ENCODE results near the gene MCEMP1. TPM values are rescaled to one million over a fixed set of nuclear protein-coding genes. Genes with fewer than 3 reads are reported as not detected.

MCEMP1 gene
- total RNA-seq, 2 experiments from 2014 or later, result not detected

GRCh38 chr19:7658219-7658686 lies 18.6 kb upstream of the MCEMP1 start:
- Mint-ChIP-seq H3K27me3 (ENCODE audit: low read depth) (peaks cover 2% of the 10 kb centered on the region), H3K36me3 (ENCODE audit: low read depth) (no peaks in the 10 kb centered on the region), H3K4me1 (ENCODE audit: low read depth) (peaks cover 25% of the 10 kb centered on the region), H3K9me3 (ENCODE audit: insufficient read depth) (no peaks in the 10 kb centered on the region), H3K4me3 (peak overlapping the region; percentile 68), H3K27ac (peak overlapping the region; percentile 86)
- ATAC-seq (peak; percentile 94), DNase-seq (peak; percentile 77)
- CTCF ChIA-PET, result interaction anchor here (0.9 to 11.0 kb wide), 5 partner anchors 16 to 211 kb away, joined by 3 to 100 read pairs (median 4); partner anchors contain the start of gene TRAPPC5
- POLR2A ChIA-PET, result interaction anchor here (1.2 to 1.3 kb wide), 3 partner anchors 11 to 29 kb away, joined by 3 to 5 read pairs (median 4); partner anchors contain the start of genes PET100, RETN and XAB2

DNA sequence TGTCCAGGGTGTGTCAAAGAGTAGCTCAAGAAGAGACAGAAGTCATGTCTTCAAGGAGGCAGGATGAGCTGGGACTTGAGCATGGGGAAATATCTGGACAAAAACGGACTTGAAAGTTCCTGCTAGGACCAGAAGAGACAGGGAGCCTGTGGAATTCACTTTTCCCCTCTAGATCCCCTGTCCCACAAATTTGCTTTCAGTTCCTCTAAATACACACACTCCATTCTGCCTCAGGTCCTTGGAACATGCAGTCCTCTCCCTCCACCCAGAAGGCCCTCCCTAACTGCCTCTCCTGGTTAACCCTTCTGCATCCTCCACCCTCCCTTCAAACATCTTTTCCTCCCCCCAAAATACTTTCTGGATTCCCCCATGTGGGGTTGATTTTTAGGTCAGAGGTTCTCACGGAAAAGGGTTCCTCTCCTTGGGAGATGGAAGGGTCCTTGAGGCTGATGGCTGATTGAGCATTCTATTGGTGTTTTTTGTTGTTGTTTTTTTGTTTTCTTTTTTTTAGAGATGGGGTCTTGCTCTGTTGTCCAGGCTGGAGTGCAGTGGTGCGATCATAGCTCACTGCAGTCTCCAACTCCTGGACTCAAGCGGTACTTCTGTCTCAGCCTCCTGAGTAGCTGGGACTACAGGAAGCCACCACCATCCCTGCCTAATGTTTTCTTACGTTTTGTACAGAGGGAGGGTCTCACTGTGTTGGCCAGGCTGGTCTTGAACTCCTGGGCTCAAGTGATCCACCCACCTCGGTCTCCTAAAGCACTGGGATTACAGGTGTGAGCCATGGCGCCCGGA lies 14.9 kb upstream of the MCEMP1 start:
- ATAC-seq (no peak), DNase-seq (no peak)
- Mint-ChIP-seq H3K9me3 (ENCODE audit: insufficient read depth) (no peaks in the 10 kb centered on the region), H3K4me1 (ENCODE audit: low read depth) (peaks cover 16% of the 10 kb centered on the region), H3K27me3 (ENCODE audit: low read depth) (peaks cover 4% of the 10 kb centered on the region), H3K27ac (no peak overlapping the region), H3K36me3 (ENCODE audit: low read depth) (no peaks in the 10 kb centered on the region), H3K4me3 (no peak overlapping the region)
- ChIA-PET CTCF (interaction anchor here (1.4 to 2.1 kb wide), 3 partner anchors 10 to 94 kb away, joined by 4 to 17 read pairs (median 6); partner anchors contain the start of gene TRAPPC5), POLR2A (no interaction called here)

DNA sequence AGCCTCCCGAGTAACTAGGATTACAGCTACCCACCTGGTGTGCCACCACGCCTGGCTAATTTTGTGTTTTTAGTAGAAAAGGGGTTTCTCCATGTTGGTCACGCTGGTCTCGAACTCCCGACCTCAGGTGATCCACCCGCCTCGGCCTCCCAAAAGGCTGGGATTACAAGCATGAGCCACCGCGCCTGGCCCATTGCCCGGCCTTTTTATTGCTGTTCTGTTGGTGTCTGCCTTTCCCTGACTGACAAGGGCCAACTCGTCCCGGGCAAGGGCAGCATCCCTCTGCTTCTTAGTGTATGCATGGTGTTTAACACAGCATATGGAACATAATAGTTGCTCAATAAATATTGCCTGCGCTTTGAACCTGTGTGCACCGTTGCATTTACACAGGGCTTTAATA lies 14.2 kb upstream of the MCEMP1 start:
- DNase-seq, result no peak
- no peak overlapping the region for H3K4me3 Mint-ChIP-seq
- no peaks in the 10 kb centered on the region for H3K9me3 Mint-ChIP-seq (ENCODE audit: insufficient read depth)
- H3K36me3 Mint-ChIP-seq (ENCODE audit: low read depth), result no peaks in the 10 kb centered on the region
- ATAC-seq, result no peak
- peaks cover 5% of the 10 kb centered on the region for H3K27me3 Mint-ChIP-seq (ENCODE audit: low read depth)
- no peak overlapping the region for H3K27ac Mint-ChIP-seq
- POLR2A ChIA-PET, result no interaction called here
- CTCF ChIA-PET, result interaction anchor here (1.5 kb wide), 1 partner anchor 18 kb away, joined by 7 read pairs; the partner anchor contains the start of gene TRAPPC5
- peaks cover 9% of the 10 kb centered on the region for H3K4me1 Mint-ChIP-seq (ENCODE audit: low read depth)

DNA sequence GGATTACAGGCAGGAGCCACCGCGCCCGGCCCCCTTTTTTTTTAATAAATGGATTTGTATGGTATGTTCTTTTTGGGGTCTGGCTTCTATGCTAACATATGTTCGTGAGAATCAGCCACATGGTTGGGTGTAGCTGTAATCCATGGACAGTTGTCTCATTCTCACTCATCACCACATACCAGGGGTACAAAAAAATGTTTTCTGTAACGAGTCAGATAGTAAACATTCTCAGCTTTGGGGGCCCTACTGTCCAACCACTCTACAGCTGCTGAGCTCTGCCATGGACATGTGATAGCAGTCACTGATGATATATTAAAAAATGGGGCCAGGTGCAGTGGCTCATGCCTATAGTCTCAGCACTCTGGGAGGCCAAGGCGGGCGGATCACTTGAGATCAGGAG lies 13.2 kb upstream of the MCEMP1 start:
- no peaks in the 10 kb centered on the region for H3K9me3 Mint-ChIP-seq (ENCODE audit: insufficient read depth)
- ChIA-PET POLR2A (no interaction called here), CTCF (interaction anchor here (1.5 kb wide), 2 partner anchors 17 to 96 kb away, joined by 5 to 7 read pairs; partner anchors contain the start of gene TRAPPC5)
- no peak overlapping the region for H3K27ac Mint-ChIP-seq
- H3K4me3 Mint-ChIP-seq, result no peak overlapping the region
- H3K4me1 Mint-ChIP-seq (ENCODE audit: low read depth), result peaks cover 3% of the 10 kb centered on the region
- peaks cover 5% of the 10 kb centered on the region for H3K27me3 Mint-ChIP-seq (ENCODE audit: low read depth)
- H3K36me3 Mint-ChIP-seq (ENCODE audit: low read depth), result no peaks in the 10 kb centered on the region
- no peak for ATAC-seq
- no peak for DNase-seq

- Mint-ChIP-seq H3K4me3 (no peak overlapping the region), H3K27me3 (ENCODE audit: low read depth) (peaks cover 10% of the 10 kb centered on the region), H3K36me3 (ENCODE audit: low read depth) (no peaks in the 10 kb centered on the region), H3K9me3 (ENCODE audit: insufficient read depth) (no peaks in the 10 kb centered on the region), H3K4me1 (ENCODE audit: low read depth) (peaks cover 14% of the 10 kb centered on the region), H3K27ac (no peak overlapping the region)
- POLR2A ChIA-PET, result no interaction called here
- DNase-seq (no peak), ATAC-seq (no peak)
- CTCF ChIA-PET, result interaction anchor here (1.5 kb wide), 1 partner anchor 97 kb away, joined by 5 read pairs; no protein-coding TSS in a partner anchor
Measured at GRCh38 chr19:7665076-7665475, 11.8 kb upstream of the MCEMP1 start.

DNA sequence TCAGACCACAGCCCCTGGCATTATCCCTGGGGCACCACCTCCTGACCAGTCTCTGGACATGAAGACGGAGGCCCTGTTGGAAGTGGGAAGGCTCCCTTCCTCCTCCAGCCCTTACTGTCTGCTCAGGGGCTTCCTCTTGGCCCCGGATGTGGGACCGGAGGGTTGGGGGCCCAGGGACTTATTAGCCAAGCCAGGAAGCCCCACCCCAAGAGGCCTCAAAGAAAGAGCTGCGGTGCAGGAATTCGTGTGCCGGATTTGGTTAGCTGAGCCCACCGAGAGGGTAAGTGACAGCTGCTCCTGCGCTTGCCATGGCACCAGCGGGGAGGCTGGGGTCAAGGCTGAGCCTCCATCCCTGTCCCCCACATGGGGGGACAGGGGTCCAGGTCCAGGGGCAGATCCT lies 8.0 kb upstream of the MCEMP1 start, which contains the start of gene RETN:
Gene RETN, plus strand, starts transcription at position 208 of the 400 bp plus-strand sequence. CDS start 278 bp downstream, outside the sequence.
- H3K4me1 Mint-ChIP-seq (ENCODE audit: low read depth), result peaks cover 25% of the 10 kb centered on the region
- H3K9me3 Mint-ChIP-seq (ENCODE audit: insufficient read depth), result no peaks in the 10 kb centered on the region
- no peak for ATAC-seq
- no peak for DNase-seq
- peaks cover 19% of the 10 kb centered on the region for H3K27me3 Mint-ChIP-seq (ENCODE audit: low read depth)
- POLR2A ChIA-PET, result interaction anchor here (1.0 to 1.8 kb wide), 4 partner anchors 8 to 32 kb away, joined by 3 to 5 read pairs (median 4); partner anchors contain the start of gene STXBP2
- peak within 1 kb of the TSS; percentile 68 for H3K27ac Mint-ChIP-seq
- H3K4me3 Mint-ChIP-seq, result peak within 1 kb of the TSS; percentile 30
- CTCF ChIA-PET, result interaction anchor here (0.5 to 4.7 kb wide), 3 partner anchors 12 to 418 kb away, joined by 3 to 33 read pairs (median 6); partner anchors contain the start of gene TRAPPC5
- no peaks in the 10 kb centered on the region for H3K36me3 Mint-ChIP-seq (ENCODE audit: low read depth)

- no peaks in the 10 kb centered on the region for H3K9me3 Mint-ChIP-seq (ENCODE audit: insufficient read depth)
- ChIA-PET POLR2A (interaction anchor here (0.6 to 1.6 kb wide), 4 partner anchors 9 to 499 kb away, joined by 3 to 5 read pairs (median 3); partner anchors contain the start of gene STXBP2), CTCF (interaction anchor here (0.5 to 4.7 kb wide), 3 partner anchors 11 to 418 kb away, joined by 3 to 33 read pairs (median 6); partner anchors contain the start of gene TRAPPC5)
- H3K36me3 Mint-ChIP-seq (ENCODE audit: low read depth), result no peaks in the 10 kb centered on the region
- H3K27ac Mint-ChIP-seq, result peak overlapping the region; percentile 68
- peaks cover 32% of the 10 kb centered on the region for H3K4me1 Mint-ChIP-seq (ENCODE audit: low read depth)
- peaks cover 21% of the 10 kb centered on the region for H3K27me3 Mint-ChIP-seq (ENCODE audit: low read depth)
- peak overlapping the region; percentile 30 for H3K4me3 Mint-ChIP-seq
- ATAC-seq (no peak), DNase-seq (no peak)
Measured at GRCh38 chr19:7669641-7670040, 7.2 kb upstream of the MCEMP1 start.

- peak; percentile 62 for DNase-seq
- Mint-ChIP-seq H3K27me3 (ENCODE audit: low read depth) (peaks cover 22% of the 10 kb centered on the region), H3K9me3 (ENCODE audit: insufficient read depth) (no peaks in the 10 kb centered on the region), H3K4me1 (ENCODE audit: low read depth) (peaks cover 32% of the 10 kb centered on the region), H3K27ac (peak overlapping the region; percentile 52), H3K4me3 (peak overlapping the region; percentile 65), H3K36me3 (ENCODE audit: low read depth) (no peaks in the 10 kb centered on the region)
- CTCF ChIA-PET, result interaction anchor here (1.1 to 4.7 kb wide), 4 partner anchors 11 to 234 kb away, joined by 3 to 33 read pairs (median 5); partner anchors contain the start of genes MAP2K7 and TRAPPC5
- peak; percentile 55 for ATAC-seq
- POLR2A ChIA-PET, result interaction anchor here (0.6 to 1.0 kb wide), 2 partner anchors 9 to 500 kb away, joined by 3 read pairs; no protein-coding TSS in a partner anchor
Measured at GRCh38 chr19:7670150-7670783, 6.6 kb upstream of the MCEMP1 start.

GRCh38 chr19:7670790-7671189 lies 6.1 kb upstream of the MCEMP1 start:
- ATAC-seq (no peak), DNase-seq (no peak)
- ChIA-PET CTCF (interaction anchor here (1.1 to 4.7 kb wide), 3 partner anchors 10 to 233 kb away, joined by 3 to 33 read pairs (median 4); partner anchors contain the start of genes MAP2K7 and TRAPPC5), POLR2A (interaction anchor here (0.8 kb wide), 1 partner anchor 14 kb away, joined by 3 read pairs; no protein-coding TSS in a partner anchor)
- Mint-ChIP-seq H3K27ac (no peak overlapping the region), H3K4me1 (ENCODE audit: low read depth) (peaks cover 33% of the 10 kb centered on the region), H3K27me3 (ENCODE audit: low read depth) (peaks cover 22% of the 10 kb centered on the region), H3K36me3 (ENCODE audit: low read depth) (no peaks in the 10 kb centered on the region), H3K4me3 (peak overlapping the region; percentile 65), H3K9me3 (ENCODE audit: insufficient read depth) (no peaks in the 10 kb centered on the region)

DNA sequence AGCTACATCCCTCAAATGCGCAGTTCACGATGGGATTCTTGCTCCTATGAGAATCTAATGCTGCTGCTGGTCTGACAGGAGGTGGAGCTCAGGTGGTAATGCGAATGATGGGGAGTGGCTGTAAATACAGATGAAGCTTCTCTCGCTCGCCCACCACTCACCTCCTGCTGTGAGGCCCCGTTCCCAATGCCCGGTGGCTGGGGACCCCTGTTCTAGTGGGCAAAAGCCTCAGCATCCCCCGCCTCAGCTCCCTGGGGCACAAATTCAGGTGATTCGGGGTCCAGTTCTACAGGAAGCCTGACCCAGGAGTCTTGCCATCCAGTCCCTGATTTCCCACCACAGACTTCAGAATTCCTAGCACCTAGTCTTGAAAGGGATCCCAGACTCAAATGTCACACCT lies 4.4 kb upstream of the MCEMP1 start:
- CTCF ChIA-PET, result no interaction called here

More for the DNA sequence above, 4.4 kb upstream of the MCEMP1 start:
- POLR2A ChIA-PET, result no interaction called here
- ATAC-seq, result no peak
- peaks cover 50% of the 10 kb centered on the region for H3K4me1 Mint-ChIP-seq (ENCODE audit: low read depth)
- peaks cover 22% of the 10 kb centered on the region for H3K27me3 Mint-ChIP-seq (ENCODE audit: low read depth)
- H3K36me3 Mint-ChIP-seq (ENCODE audit: low read depth), result no peaks in the 10 kb centered on the region
- DNase-seq, result no peak
- no peak overlapping the region for H3K4me3 Mint-ChIP-seq
- no peaks in the 10 kb centered on the region for H3K9me3 Mint-ChIP-seq (ENCODE audit: insufficient read depth)
- no peak overlapping the region for H3K27ac Mint-ChIP-seq
